Karpas-422 (cell line): ENCODE data around the gene SP140. TPM values are rescaled to one million over a fixed set of nuclear protein-coding genes. Genes with fewer than 3 reads are reported as not detected.

Source experiments
- DNase-seq: peaks from one replicate; pipeline ENCODE4 v3.0.0-alpha.2; 2015
- H2AFZ ChIP-seq: fragments of 200-600 bp; sonication (generic); 2 replicates; pipeline ENCODE4 v1.6.1; 2014; ENCODE audit warnings: antibody characterized with exemption, low read length, mixed read lengths
- H3K27ac ChIP-seq: fragments of 200-600 bp; sonication (generic); 2 replicates; pipeline ENCODE4 v1.5.1; 2014; ENCODE audit warnings: mild to moderate bottlenecking, low read length, moderate library complexity
- H3K27me3 ChIP-seq: fragments of 200-600 bp; sonication (generic); 2 replicates; pipeline ENCODE4 v1.6.1; 2014; ENCODE audit warnings: low read length, mixed read lengths
- H3K36me3 ChIP-seq: fragments of 200-600 bp; sonication (generic); 2 replicates; pipeline ENCODE4 v1.6.1; 2014; ENCODE audit warnings: low read length, mixed read lengths; ENCODE audit not compliant: insufficient read depth
- H3K4me1 ChIP-seq: fragments of 200-600 bp; sonication (generic); 2 replicates; pipeline ENCODE4 v1.6.1; 2014; ENCODE audit warnings: mild to moderate bottlenecking, low read length, mixed read lengths
- H3K4me2 ChIP-seq: fragments of 200-600 bp; sonication (generic); 2 replicates; pipeline ENCODE4 v1.6.1; 2014; ENCODE audit warnings: low read length, low read depth, mild to moderate bottlenecking; ENCODE audit not compliant: poor library complexity, severe bottlenecking
- H3K4me3 ChIP-seq: fragments of 200-600 bp; sonication (generic); 2 replicates; pipeline ENCODE4 v1.5.1; 2014; ENCODE audit warnings: mild to moderate bottlenecking, antibody characterized with exemption, low read length, mixed read lengths
- H3K79me2 ChIP-seq: fragments of 200-600 bp; sonication (generic); 2 replicates; pipeline ENCODE4 v1.6.1; 2014; ENCODE audit warnings: mild to moderate bottlenecking, low read length, mixed read lengths
- H3K9ac ChIP-seq: fragments of 200-600 bp; sonication (generic); 2 replicates; pipeline ENCODE4 v1.6.0; 2014; ENCODE audit warnings: low read length
- H3K9me2 ChIP-seq: fragments of 200-600 bp; sonication (generic), shearing (Covaris generic); replicated peaks from 2 replicates; pipeline ENCODE4 v1.6.0; 2014; ENCODE audit warnings: mild to moderate bottlenecking, low read length, moderate library complexity; ENCODE audit not compliant: insufficient read depth
- H3K9me3 ChIP-seq: fragments of 300-700, 200-600 bp; sonication (generic); 2 replicates; pipeline ENCODE4 v1.6.1; 2014; ENCODE audit warnings: low read length, mixed read lengths
- H4K20me1 ChIP-seq: fragments of 200-600 bp; sonication (generic); 2 replicates; pipeline ENCODE4 v1.6.1; 2014; ENCODE audit warnings: mild to moderate bottlenecking, antibody characterized with exemption, low read length, low read depth; ENCODE audit not compliant: insufficient read depth
- total RNA-seq: library from RNA; depleted of rRNA; stranded (reverse); fragments of >200 nt; shearing (Covaris generic); gene quantifications from 2 replicates; pipeline ENCODE4 v1.2.3, GENCODE V29; 2014; ENCODE audit warnings: low replicate concordance; rRNA removed

Gene SP140
- total RNA-seq, 1 experiment from 2014 or later = 24.2 TPM

GRCh38 chr2:230362030-230362691 lies 136.6 kb downstream of the SP140 start:
- H3K9me3 ChIP-seq = no peaks in the 10 kb centered on the region
- no peaks in the 10 kb centered on the region for H3K27me3 ChIP-seq
- H3K9ac ChIP-seq = no peak overlapping the region
- H3K79me2 ChIP-seq = no peaks in the 10 kb centered on the region
- no peak for DNase-seq
- no peak overlapping the region for H3K4me3 ChIP-seq
- peaks cover 29% of the 10 kb centered on the region for H3K36me3 ChIP-seq
- H3K27ac ChIP-seq = peak overlapping the region; percentile 48
- no peak overlapping the region for H2AFZ ChIP-seq
- H4K20me1 ChIP-seq = no peaks in the 10 kb centered on the region
- H3K4me1 ChIP-seq = peaks cover 16% of the 10 kb centered on the region
- no peaks in the 10 kb centered on the region for H3K9me2 ChIP-seq
- H3K4me2 ChIP-seq = peak overlapping the region; percentile 5

Other genes with a start within 250 kb of the SP140 start
- gene SLC16A14, start 156.8 kb upstream of the SP140 start, total RNA-seq = 0.15 and 0.29 TPM in 2 replicates
- gene SP110, start 5.8 kb upstream of the SP140 start, total RNA-seq = 30.8 and 60.6 TPM in 2 replicates
- gene SP140L, start 101.5 kb downstream of the SP140 start, total RNA-seq = 17.0 and 17.5 TPM in 2 replicates
- 148 and 173 TPM in 2 replicates for gene SP100, start 190.5 kb downstream of the SP140 start, total RNA-seq